EH (cell line): ENCODE data around the gene PDE11A.
"Not testable (repeated sequence)": the region's sequence is repeated elsewhere in the genome, so short reads cannot be mapped to it uniquely, and the experiment has no call there.

ENCODE experiments used
- DNase-seq: peaks from one replicate; pipeline ENCODE4 v3.0.0-alpha.2; 2015; ENCODE audit warnings: low read depth

The PDE11A gene

GRCh38 chr2:178072383-178073301 lies at the start of gene PDE11A:
PDE11A (minus strand) TSS chr2:178072777; CDS start chr2:178072437, 340 bp downstream.
- peak; percentile 91 for DNase-seq

- DNase-seq = no peak
Measured at GRCh38 chr2:178119179-178119922, 46.8 kb upstream of the PDE11A start.

GRCh38 chr2:178117725-178118124 lies 45.1 kb upstream of the PDE11A start:
- no peak for DNase-seq

GRCh38 chr2:178115271-178115670 lies 42.7 kb upstream of the PDE11A start:
- no peak for DNase-seq

- no peak for DNase-seq
Measured at GRCh38 chr2:178114462-178114861, 41.9 kb upstream of the PDE11A start.

- DNase-seq = peak; percentile 91
Measured at GRCh38 chr2:178112202-178113152, 39.9 kb upstream of the PDE11A start, which contains the start of gene RBM45. RBM45 (plus strand) TSS chr2:178112437; CDS start chr2:178112547, 110 bp downstream.

GRCh38 chr2:178111743-178112142 lies 39.2 kb upstream of the PDE11A start:
- no peak for DNase-seq

- DNase-seq = no peak
Measured at GRCh38 chr2:178110681-178111080, 38.1 kb upstream of the PDE11A start.

- DNase-seq = peak; percentile 51
Measured at GRCh38 chr2:178109813-178110212, 37.2 kb upstream of the PDE11A start.

- no peak for DNase-seq
Measured at GRCh38 chr2:178108176-178108575, 35.6 kb upstream of the PDE11A start.

- no peak for DNase-seq
Measured at GRCh38 chr2:178106053-178106452, 33.5 kb upstream of the PDE11A start.

- DNase-seq = no peak
Measured at GRCh38 chr2:178105566-178105965, 33.0 kb upstream of the PDE11A start.

- peak; percentile 9 for DNase-seq
Measured at GRCh38 chr2:178101321-178102079, 28.9 kb upstream of the PDE11A start.

- no peak for DNase-seq
Measured at GRCh38 chr2:178093471-178093870, 20.9 kb upstream of the PDE11A start.

GRCh38 chr2:178088774-178089270 lies 16.2 kb upstream of the PDE11A start:
- no peak for DNase-seq

- DNase-seq = no peak
Measured at GRCh38 chr2:178084273-178084672, 11.7 kb upstream of the PDE11A start.

- DNase-seq = no peak
Measured at GRCh38 chr2:178082408-178083045, 9.9 kb upstream of the PDE11A start.

- not testable (repeated sequence) for DNase-seq
Measured at GRCh38 chr2:178079279-178079678, 6.7 kb upstream of the PDE11A start.

GRCh38 chr2:178076130-178076529 lies 3.6 kb upstream of the PDE11A start:
- DNase-seq = no peak

- DNase-seq = no peak
Measured at GRCh38 chr2:178075006-178075326, 2.4 kb upstream of the PDE11A start.
